Measurements from ENCODE around the gene TMBIM1.
A peak's percentile ranks its signal among the peaks of the same experiment; 100 is the strongest.
"Not testable (repeated sequence)": the region's sequence is repeated elsewhere in the genome, so short reads cannot be mapped to it uniquely, and the experiment has no call there.

TMBIM1 gene

DNA sequence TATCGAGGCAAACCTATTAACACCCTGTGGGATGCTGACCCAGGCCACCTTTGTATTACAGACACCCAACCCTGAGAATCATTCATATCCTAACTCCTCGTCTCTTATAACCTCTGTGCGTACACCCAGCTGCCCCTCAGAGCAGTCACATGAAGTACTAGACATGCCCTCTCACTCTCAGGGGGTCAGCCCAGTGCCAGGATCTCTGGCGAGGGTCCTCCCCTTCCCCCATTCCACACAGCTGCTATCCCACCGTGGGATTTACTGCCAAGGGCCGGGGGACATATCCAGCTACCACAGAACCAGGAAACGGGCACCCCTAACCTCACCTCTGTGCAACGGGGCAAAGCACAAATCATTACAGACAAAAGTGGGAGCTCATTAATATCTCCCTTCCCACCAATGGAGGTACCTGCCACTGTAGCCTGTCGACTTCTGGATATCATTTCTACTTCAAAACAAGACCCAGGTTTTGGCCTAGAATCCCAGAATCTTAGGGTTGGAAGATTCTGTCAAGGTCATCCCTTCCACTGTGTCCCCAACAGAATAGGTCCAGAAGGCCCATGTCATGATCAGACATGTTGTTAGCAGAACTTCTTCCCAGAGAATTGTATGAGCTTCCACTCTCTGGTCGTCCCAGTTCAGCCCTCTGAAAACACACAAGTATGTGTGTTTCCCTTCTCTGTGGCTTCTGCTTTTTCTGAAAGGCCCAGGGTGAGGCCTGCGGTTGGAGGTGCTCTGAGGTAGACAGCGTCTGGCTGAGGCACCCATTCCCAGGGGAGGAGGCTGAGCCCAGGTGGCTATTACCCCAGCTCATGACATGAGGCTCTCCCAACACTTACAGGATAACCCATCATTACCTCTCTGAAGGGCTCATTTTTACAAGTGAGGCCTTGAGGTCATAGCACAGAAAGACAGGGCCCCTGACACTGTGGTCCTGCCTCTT is 1.7 kb downstream of the TMBIM1 start:
- DNase-seq, result no peak

DNA sequence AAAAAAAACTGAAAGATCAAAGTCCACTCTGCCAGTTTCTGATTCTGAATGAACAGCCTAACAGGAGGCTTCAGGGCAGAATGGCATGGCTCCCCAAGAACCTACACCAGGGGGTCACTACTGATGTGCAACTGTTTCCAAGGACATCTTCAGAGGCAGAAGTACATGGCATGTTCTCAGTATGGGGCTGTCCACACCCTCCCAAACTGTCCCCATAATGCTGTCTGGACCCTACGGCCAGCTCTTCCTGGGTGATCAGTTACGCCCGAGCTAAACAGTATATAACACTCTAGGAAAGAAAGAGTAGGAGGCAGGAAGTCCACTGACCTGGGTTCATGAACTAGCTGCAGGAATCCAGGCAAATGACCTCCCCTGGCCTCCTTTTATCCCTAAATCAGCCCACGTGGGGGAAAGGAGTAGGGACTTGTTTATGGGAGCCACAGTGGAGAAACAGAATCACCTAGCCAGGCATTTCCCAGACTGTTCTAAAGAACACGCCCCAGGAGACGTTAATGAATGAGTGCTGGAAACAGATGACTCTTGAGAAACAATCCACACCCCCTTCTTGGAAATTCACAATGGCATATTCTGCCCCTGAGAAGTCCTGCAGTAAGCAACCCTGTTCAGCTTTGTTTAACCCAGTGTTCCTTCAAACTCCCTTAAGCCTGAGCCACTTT is 2.5 kb downstream of the TMBIM1 start:
- DNase-seq, result no peak

DNA sequence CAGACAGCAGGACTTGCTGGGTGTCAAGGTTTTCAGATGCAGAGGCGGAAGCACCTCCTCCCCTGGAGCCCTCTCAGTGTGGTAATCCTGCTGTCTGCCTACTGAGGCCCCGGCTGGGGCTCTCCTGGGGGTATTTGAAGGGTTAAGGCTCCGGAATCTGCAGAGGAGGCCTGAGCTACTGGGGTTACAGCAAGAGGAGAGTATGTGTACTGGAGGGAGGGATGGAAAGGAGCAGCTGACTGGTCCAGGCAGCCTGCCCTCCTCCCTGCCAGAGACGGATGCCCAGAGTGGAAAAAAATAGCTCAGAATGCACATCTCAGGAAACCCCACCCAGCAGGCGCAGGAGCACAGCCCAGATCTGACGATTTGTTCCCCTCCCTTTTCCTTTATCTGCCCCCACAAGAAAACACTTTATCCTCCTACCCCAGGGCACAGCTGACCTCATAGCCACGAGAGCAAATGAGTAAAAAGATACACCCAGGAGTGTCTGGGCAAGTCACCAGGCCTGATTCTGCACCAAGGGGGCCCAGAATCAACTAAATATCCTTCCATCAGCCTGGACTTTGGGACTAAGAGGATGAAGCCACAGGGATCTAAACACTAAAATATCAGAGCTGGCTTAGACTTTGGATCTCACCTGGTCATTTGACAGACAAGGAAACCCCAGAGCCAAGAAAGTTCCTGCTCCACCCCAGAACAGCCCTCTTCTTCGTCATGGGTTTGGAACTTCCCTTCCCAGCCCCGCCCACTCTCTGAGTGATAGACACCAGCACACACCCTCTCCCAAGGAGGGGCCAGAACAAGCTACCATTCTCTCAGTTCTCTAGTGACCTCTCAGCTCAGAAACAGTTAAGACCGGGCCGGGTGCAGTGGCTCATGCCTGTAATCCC is 5.5 kb downstream of the TMBIM1 start:
- DNase-seq, result peak; percentile 84 to 96

DNA sequence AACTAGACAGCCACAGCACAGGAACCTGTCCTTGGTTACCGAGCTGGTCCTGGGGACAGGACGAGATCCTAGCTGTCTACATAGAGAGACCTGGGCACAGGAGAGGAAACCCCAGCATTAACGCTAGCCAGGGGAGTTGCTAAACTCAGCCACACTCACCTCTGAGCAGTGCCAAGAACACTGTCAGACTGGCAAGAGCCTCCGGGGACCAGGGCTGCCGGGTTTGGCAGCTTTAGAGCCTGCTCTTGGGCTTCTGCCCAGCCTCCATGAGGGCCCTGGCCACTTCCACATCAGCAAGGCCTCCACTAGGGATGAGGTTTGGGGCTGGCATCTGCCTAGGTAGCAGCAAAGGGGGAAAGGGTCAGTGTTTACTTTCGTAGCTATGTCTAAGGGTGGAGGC is 6.7 kb downstream of the TMBIM1 start:
- no peak for DNase-seq

DNA sequence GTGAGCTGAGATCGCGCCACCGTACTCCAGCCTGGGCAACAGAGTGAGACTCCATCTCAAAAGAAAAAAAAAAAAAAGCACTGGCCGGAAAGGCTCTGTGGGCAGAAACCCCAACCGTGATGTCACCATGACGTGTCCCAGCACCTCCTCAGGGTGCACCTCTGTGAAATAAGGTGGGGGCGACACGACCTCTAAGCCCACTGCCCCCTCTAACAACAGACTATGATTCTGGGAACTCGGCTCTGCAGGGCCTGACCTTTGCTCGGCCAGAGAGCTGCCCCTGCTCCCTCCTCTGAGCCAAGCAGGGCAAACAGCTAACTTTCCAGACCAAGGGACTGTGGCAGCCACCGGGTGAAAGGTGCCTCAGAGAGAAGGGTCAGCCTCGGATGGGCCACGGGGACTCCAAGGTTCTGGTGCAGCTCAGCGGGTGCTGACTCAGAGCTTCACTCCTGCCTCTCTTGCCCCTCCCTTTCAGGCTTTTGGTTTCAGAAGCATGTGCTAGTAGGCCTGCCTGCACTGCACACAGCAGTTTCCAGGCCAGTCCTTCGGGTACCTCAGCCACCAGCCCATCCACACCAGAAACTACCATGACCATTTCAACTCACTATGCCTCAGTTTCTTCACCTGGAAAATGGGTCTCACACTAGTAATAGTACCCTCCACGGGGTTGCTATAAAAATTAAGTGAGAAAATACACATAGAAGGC is 8.0 kb downstream of the TMBIM1 start:
- DNase-seq, result no peak

DNA sequence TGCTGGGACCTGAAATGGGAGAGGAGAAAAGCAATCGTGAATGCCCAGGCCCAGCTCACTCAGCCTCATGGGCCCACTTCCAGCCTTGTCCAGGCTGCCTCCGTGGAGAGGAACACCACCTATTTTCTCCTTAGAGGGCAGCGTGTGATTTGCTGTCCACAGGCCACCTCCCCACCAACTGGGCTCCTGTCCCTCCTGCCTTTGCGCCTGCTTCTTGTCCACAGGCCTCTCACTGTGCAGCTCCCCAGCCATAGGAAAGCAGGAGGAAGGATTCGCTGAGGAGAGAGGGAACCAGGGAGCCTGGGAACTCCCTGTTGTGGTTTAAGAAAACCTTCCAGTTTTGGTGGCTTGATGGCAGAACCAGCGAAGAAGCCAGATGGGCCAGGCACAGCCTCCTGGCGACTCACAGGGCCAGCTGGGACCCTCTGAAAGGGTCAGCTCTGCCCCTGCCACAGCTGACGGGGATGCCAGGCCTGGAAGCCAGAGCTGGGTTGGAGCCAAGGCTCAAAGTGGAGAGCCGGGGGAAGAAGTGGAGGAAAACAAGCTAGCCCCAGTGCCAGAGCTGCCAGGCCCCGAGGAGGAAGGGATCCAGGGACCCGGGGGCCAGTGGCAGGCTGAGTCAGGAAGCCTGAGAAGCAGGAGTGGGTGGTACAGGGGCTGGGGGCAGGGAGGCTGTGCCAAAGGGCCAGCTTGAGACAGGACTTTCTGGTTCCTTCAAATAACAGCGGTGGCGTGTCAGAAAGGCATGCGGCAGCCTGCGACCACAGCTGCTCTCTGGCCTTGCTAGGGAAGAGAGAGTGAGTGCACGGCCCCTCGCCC is 9.9 kb downstream of the TMBIM1 start:
- DNase-seq, result no peak

DNA sequence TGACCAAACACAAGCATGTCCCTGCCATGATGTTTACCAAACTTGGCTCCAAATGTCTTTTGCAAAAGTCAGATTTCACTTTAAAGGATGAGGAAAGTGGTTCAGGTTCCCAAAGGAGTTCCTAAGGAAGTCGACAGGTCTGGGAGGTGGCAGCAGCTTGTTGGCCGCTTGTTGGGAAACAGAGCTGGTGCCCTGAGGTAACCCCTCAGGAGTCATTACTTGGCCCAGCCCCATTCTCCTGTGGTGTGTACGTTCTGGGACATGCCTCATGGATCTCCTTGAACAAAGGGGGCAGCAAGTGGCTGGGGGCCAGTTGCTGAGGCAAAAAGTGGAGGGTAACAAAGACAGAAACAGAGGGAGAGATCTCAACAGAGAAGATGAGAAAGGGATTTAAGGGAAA is 10.9 kb downstream of the TMBIM1 start:
- DNase-seq, result no peak

DNA sequence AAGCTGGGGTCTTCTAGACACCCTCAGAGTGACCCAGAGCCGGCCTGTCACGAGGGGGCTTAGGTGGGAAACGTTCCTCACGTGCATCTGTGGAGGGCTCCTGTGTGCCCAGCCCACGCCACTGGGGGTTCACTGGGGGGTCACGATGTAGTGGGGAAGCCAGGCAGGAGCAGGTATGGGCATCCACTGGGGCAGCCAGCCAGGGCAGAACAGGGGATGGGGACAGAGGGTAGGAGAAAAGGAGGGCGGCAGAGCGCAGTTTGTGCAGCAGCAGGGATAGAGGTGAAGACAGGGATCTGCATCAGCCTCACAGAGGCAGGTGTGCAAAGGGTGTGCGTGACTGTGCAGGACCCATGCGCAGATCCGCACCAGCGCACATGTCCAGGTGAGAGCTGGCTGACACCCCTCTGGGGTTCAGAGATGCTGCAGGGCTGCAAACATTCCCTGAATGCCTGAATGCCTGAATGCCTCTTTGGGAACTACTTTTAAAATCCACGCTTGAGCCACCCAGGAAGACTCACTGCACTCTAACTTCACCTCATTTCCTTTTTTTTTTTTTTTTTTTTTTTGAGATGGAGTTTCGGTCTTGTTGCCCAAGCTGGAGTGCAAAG is 11.9 kb downstream of the TMBIM1 start:
- no peak for DNase-seq

DNA sequence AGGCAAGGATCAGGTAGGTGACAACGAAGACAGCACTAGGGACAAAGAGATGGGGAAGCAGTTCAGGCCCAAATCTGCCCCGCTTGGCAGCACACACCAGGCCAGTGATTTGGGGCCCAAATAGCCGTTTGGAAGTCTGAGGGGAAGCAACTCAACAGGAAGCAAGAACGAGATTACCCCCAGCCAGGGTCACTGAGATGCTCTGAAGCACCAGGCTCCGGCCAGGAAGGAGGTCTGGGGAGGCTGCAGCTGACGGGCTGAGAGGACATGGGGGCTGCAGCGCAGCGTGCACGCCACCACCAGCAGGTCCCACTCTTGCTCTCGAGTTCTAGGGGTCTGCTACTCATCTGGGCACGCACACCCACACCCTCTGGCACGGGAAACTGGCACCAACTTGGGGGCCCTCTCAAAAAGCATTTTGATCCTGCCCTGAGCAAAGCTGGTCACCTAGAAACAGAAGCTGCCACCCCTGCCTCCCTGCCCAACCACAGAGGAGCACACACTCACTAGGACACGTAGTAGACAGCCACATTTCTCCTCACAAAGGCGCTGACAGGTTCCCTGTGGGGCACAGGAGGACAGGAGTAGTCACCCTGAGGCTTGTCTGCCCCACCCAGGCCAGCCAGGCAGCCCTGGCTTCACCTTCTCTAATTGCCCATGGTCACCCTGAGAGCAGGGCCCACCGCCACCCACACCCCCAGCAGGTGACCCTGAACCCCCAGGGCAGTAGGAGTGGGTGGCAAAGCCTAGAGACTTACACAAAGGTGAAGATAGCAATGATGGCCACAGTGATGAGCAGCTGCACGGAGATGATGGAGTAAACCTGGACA is 13.6 kb downstream of the TMBIM1 start:
- DNase-seq, result no peak

DNA sequence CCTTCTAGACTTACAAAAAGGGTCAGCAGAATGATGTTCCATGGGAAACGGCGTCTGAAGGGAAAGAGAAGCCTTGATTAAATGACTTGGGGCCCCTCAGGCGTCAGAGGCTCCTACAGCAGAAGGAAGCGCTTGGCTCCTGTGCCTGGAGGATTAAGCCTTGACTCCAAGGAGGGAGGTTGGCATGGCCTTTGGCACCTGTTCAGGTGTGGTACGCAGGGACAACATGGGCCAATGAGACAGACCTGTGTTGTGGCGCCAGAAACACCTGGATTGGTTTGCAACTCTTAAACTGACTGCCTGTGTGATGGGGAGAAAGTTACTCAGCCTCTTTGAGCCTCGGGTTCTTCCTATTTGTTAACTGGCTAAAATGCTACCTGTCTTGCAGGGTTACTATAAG is 14.4 kb downstream of the TMBIM1 start:
- no peak for DNase-seq

DNA sequence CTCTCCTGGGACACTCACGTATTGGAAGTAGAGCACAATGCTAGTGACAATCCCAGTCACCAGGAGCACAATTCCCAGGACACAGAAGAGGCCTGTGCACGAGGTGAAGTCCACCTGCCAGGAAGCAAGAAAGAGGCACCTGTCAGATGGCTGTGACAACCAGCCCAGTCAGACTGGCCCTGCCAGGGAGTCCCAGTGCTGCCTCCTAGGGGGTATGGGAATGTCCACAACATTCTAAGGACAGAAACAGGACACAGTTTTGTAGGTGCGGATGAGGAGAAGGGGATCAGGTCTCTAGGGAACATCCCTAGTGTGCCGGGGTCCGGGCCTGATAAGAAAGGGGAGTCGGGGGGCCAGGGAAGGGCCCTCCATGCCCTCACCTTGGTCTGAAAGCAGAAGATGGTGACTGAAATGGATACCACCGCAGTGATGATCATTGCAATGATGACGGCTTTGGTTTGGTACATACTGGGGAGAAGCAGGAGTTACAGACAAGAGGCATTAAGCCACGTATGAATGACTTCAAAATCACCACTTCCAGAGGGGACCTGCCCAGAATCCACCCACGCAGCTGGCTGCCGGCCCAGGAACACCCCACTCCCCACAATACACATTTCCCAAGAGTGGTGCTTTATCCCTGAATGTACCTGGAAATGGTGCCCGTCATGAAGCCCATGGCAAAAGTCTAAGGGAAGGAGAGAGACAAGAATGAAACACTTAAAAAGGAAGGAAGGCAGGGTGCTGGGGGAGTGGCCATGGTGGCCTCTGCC is 15.1 kb downstream of the TMBIM1 start:
- DNase-seq, result no peak

DNA sequence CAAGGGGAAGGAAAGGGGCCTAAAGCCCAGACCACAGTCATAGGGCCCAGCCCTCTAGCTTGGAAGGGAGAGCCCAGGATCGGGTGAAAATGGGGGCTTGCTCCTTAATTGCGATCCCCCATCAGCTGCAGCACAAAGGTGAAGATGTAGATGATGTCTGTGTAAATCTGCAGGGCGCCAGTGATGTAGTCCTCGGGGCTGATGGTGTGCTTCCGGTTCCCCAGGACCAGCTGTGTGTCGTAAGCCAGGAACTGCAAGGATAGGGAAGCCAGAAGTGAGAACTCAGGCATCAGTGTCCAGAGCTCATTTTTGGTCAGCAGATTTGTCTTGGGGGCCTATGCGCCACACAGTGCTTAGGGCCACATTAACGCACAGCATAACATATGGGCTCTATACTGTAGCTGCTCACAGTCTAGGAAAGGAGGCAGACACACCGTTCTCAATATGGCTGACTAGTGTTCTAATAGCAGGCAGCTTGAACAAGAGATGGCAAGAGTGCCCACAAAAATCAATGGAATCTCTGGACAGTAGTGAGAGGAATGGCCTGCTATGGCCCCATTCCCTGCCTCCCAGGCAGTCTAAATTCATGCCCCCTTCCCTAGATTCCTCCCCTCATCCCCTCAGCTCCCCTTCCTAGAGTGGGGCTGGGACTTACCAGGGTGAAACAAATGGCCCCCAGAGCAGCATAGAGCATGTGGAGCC is 16.8 kb downstream of the TMBIM1 start:
- DNase-seq, result no peak

DNA sequence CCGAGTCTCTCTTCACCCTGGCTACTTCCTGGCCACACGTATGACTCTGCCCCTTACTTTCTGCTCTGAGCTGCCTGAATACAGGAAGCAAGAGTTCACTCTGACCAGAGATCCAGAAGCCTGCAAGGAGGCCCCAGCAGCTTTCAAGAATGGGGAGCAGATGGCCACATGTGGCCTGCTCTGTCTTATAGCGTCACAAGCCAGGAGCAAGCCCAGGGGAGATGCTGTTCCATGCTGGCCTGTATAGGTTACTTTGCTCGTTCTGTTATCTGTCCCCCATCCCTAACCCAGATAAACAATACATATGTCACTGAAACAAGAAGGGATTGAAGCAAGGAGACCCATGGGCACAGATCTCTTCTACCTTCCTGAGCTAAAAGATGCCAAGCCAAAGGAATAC is 17.7 kb downstream of the TMBIM1 start:
- no peak for DNase-seq

DNA sequence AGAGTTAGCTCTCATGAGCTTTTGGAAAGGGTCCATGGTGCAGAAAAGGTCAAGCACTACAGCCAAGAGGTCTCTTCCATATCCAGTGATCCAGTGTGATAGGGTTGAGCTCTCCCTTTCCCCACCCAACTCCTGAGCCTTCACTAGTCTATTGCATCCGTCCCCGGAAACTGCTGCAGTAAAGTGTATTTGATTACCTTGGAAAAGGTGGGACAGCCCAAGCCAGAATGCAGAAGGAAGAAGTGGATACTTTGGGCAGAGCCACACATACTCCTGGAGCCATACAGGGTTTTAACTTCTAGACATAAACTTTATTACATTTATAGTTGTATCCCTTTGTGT is 18.4 kb downstream of the TMBIM1 start:
- no peak for DNase-seq

DNA sequence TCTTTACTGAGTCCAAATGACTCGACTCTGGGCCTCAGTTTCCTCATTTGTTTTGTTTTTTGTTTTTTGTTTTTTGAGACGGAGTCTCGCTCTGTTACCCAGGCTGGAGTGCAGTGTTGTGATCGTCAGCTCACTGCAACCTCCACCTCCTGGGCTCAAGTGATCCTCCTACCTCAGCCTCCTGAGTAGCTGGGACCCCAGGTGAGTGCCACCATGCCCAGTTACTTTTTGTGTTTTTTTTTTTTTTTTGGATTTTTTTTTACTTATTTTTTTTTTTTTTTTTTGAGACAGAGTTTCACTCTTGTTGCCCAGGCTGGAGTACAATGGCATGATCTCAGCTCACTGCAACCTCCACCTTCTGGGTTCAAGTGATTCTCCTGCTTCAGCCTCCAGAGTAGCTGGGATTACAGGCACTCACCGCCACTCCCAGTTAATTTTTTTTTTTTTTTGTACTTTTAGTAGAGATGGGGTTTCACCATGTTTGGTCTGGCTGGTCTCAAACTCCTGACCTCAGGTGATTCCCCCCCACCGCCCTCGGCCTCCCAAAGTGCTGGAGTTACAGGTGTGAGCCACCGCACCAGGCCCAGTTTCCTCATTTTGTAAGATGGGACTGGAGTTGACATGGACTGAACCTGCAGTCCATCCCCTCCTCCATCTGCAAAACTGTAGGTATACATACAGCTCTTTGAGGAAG is 18.9 kb downstream of the TMBIM1 start:
- not testable (repeated sequence) for DNase-seq

DNA sequence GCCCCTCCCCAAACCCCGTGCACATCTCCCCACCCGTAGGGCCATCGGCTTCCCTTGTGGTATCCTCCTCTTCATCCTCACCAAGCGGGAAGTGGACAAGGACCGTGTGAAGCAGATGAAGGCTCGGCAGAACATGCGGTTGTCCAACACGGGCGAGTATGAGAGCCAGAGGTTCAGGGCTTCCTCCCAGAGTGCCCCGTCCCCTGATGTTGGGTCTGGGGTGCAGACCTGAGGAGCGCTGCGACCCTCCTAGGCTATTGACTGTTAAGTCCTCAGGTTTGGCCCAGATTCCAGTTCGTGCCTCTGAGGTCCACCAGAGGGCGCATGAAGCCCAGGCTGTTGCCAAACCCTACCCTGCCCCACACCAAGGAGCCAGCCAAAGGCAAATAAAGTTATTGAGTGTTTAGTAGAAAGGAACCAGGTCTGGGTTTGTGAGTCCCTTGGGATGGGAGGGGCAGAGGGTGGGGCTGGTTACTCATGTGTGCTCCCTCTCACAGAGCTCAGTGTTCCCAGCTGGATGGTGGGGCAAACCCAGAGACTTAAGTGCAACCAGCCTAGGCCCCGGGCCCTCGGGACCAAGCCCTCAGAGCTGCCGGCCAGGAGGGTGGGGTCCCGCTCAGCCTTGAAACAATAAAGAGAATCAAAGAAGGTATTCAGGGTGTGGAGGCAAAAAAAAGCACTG is 19.6 kb downstream of the TMBIM1 start:
- peak; percentile 69 to 76 for DNase-seq

DNA sequence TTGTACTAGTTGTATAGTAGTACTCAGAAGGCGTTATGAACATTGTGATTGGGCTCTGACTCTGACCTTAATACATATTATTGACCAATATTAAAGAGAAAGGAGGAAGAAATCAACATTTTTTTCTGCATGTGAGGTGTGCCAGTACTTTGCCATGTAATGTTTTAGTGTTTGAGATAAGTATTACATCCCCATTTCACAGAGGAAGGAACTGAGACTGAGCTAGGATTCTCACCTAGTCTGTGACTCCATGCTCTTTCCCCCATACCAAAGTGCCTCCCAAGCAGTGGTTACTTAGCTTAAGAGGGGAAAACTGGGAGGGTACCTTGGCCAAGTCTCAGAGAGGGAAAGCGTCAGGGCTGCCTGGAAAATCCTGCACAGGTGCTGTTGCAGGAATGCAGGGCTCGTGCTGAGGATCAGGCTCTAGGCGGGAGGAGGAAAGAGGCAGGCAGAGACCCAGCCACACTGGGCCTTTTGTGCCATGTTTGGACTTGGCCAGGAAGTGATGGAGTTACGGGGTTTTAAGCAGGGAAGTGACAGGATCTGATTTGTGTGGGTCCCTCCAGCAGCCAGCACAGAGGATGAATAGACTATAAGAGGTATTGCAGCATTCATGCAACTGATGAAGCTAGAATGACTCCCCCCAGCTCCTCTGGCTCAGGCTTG is 20.3 kb downstream of the TMBIM1 start:
- peak in 1 of 2 experiments; percentile 11 for DNase-seq

Data from SW 1271 (cell line).